ENCODE results near the gene LGR6. TPM values are rescaled to one million over a fixed set of nuclear protein-coding genes. Genes with fewer than 3 reads are reported as not detected.

LGR6 gene
- total and polyA plus RNA-seq, 7 experiments from 2014 or later: 0.16 to 5.8 (median 0.33) TPM; not detected in 1

DNA sequence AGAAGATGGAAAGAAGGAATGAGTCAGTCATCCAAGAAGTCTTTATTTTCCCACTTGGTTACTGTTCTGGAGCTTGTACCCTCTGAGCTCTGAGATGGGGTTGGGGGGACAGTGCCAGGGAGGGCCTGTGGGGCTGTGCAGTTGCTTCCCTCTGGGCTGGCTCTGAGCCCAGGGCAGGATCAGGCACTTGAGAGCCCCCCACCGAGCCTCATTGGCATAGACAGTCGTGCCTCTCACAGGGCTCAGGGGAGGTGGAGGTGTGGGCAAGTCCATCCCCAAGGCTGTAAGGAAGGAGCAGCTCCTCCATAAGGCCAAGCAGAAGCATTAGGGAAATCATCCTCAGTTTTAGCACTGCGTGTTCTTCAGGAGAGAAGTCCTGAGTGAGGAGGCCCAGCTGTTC lies 46.6 kb upstream of the LGR6 start:
- ATAC-seq (no peak), DNase-seq (no peak)
- H3K27ac ChIP-seq (ENCODE audit: low read depth, low read length): no peak overlapping the region
- ChIA-PET POLR2A (interaction anchor here (6.6 kb wide), 1 partner anchor 14 kb away, joined by 54 read pairs; the partner anchor contains the start of gene PTPN7), CTCF (interaction anchor here (1.4 kb wide), 1 partner anchor 13 kb away, joined by 6 read pairs; the partner anchor contains the start of gene PTPN7)
- intact Hi-C loops (cut with micrococcal nuclease): loop anchor here (10.0 kb wide), 2 partner anchors 322 to 662 kb away; partner anchors contain the start of gene IPO9 (in 1 of the 2)
- Mint-ChIP-seq H3K9me3 (no peaks in the 10 kb centered on the region), H3K36me3 (peaks cover 9 to 21% (median 15%) of the 10 kb centered on the region in 5 donors), H3K27ac (peak overlapping the region in 4 of 9 donors; percentile 8 to 89 (median 22)), H3K4me1 (peaks cover 10 to 44% (median 29%) of the 10 kb centered on the region in 7 donors), H3K27me3 (no peaks in the 10 kb centered on the region), H3K4me3 (no peak overlapping the region)
- no peak overlapping the region for H3K4me3 ChIP-seq (ENCODE audit: low read length)
- H3K4me1 ChIP-seq (ENCODE audit: control insufficient read depth in 2 of 2, insufficient read depth in 2 of 2, low read length in 2 of 2): peaks cover 14 to 21% of the 10 kb centered on the region in 2 donors
- H3K9me3 ChIP-seq (ENCODE audit: control insufficient read depth in 2 of 3, low read length in 3 of 3): no peaks in the 10 kb centered on the region
- no peaks in the 10 kb centered on the region for H3K27me3 ChIP-seq (ENCODE audit: control insufficient read depth in 2 of 2, insufficient read depth in 2 of 2, low read length in 2 of 2)
- H3K36me3 ChIP-seq (ENCODE audit: control insufficient read depth in 2 of 3, insufficient read depth in 3 of 3, low read length in 3 of 3): peaks cover 13 to 56% (median 21%) of the 10 kb centered on the region in 3 experiments

DNA sequence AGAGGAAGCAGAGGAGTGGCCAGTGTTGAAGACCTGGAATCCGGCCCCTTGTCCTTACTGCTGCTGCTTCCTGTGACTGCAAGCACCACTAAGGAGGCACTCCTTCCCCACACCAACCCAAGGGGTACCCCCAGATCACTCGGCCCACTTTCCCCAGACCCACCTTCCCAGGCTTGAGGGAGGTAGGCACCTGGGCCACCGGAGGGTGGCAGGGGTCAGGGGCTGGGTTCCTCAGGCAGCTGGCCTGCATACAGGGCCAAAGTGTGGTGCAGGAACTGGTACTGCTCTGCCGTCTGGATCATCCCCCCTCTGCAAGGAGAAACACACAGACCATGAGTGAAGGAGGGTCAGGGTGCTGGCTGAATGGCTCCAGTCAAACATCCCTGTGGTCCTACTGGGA lies 45.2 kb upstream of the LGR6 start:
- Mint-ChIP-seq H3K27ac (peak overlapping the region in 5 of 9 donors; percentile 17 to 80 (median 68)), H3K4me3 (no peak overlapping the region), H3K36me3 (peaks cover 10 to 28% (median 16%) of the 10 kb centered on the region in 5 donors), H3K9me3 (no peaks in the 10 kb centered on the region), H3K27me3 (no peaks in the 10 kb centered on the region), H3K4me1 (peaks cover 4 to 33% (median 16%) of the 10 kb centered on the region in 7 donors)
- no peak overlapping the region for H3K4me3 ChIP-seq (ENCODE audit: low read length)
- intact Hi-C loops (cut with micrococcal nuclease): loop anchor here (10.0 kb wide), 2 partner anchors 324 to 664 kb away; partner anchors contain the start of gene IPO9 (in 1 of the 2)
- peaks cover 21 to 70% (median 32%) of the 10 kb centered on the region in 3 experiments for H3K36me3 ChIP-seq (ENCODE audit: control insufficient read depth in 2 of 3, insufficient read depth in 3 of 3, low read length in 3 of 3)
- ChIA-PET POLR2A (interaction anchor here (1.0 to 6.6 kb wide), 2 partner anchors 9 to 13 kb away, joined by 3 to 54 read pairs; partner anchors contain the start of gene PTPN7), CTCF (interaction anchor here (1.1 kb wide), 1 partner anchor 12 kb away, joined by 3 read pairs; the partner anchor contains the start of gene PTPN7)
- H3K27ac ChIP-seq (ENCODE audit: low read depth, low read length): peak overlapping the region; percentile 17
- H3K4me1 ChIP-seq (ENCODE audit: control insufficient read depth in 2 of 2, insufficient read depth in 2 of 2, low read length in 2 of 2): peaks cover under 1 to 7% of the 10 kb centered on the region in 2 donors
- DNase-seq (no peak), ATAC-seq (no peak)
- no peaks in the 10 kb centered on the region for H3K27me3 ChIP-seq (ENCODE audit: control insufficient read depth in 2 of 2, insufficient read depth in 2 of 2, low read length in 2 of 2)
- no peaks in the 10 kb centered on the region for H3K9me3 ChIP-seq (ENCODE audit: control insufficient read depth in 2 of 3, low read length in 3 of 3)

DNA sequence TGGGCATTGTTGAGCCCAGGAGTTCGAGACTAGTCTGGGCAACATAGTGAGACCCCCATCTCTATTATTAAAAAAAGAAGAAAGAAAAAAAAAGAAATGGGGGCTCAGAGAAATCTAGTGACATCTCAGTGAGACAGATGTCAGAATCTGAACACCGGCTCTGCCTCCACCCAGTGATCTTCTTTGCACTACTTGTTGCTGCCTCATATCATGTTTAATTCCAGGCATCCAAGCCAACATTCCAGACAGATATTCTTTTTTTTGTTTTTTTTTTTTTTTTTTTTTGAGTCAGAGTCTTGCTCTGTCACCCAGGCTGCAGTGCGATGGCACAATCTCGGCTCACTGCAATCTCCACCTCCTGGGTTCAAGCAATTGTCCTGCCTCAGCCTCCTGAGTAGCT lies 44.0 kb upstream of the LGR6 start:
- Mint-ChIP-seq H3K36me3 (peaks cover 14 to 32% (median 21%) of the 10 kb centered on the region in 5 donors), H3K9me3 (no peaks in the 10 kb centered on the region), H3K4me3 (no peak overlapping the region), H3K4me1 (peaks cover 2 to 34% (median 13%) of the 10 kb centered on the region in 7 donors), H3K27ac (peak overlapping the region in 5 of 9 donors; percentile 17 to 42 (median 33)), H3K27me3 (no peaks in the 10 kb centered on the region)
- peaks cover 21 to 78% (median 39%) of the 10 kb centered on the region in 3 experiments for H3K36me3 ChIP-seq (ENCODE audit: control insufficient read depth in 2 of 3, insufficient read depth in 3 of 3, low read length in 3 of 3)
- ATAC-seq: no peak
- H3K9me3 ChIP-seq (ENCODE audit: control insufficient read depth in 2 of 3, low read length in 3 of 3): no peaks in the 10 kb centered on the region
- H3K4me3 ChIP-seq (ENCODE audit: low read length): no peak overlapping the region
- intact Hi-C loops (cut with micrococcal nuclease): loop anchor here (10.0 kb wide), 2 partner anchors 325 to 665 kb away; partner anchors contain the start of gene IPO9 (in 1 of the 2)
- H3K4me1 ChIP-seq (ENCODE audit: control insufficient read depth in 2 of 2, insufficient read depth in 2 of 2, low read length in 2 of 2): peaks cover 0 to 7% of the 10 kb centered on the region in 2 donors
- no peak overlapping the region for H3K27ac ChIP-seq (ENCODE audit: low read depth, low read length)
- ChIA-PET POLR2A (no interaction called here), CTCF (no interaction called here)
- no peak for DNase-seq
- H3K27me3 ChIP-seq (ENCODE audit: control insufficient read depth in 2 of 2, insufficient read depth in 2 of 2, low read length in 2 of 2): no peaks in the 10 kb centered on the region

DNA sequence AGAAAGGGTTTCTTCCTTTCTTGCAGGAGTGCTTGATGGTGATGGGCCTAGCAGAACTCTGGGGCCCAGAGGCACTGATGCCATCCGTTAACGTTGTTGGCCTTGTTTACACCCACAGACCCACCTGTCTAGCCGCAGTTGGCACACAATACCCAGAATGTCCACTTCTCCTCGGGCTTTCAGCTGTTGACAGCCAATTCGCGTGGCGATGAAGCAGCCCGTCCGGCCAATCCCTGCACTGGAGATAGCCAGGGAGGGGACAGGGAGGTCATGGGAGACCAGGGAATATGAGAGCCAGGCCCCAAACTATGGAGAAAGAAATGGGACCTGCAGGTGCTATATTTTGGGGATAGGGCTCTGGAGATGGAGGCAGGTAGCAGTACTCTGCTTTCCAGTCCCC lies 43.4 kb upstream of the LGR6 start:
- Mint-ChIP-seq H3K27ac (peak overlapping the region in 3 of 9 donors; percentile 34 to 87 (median 43)), H3K36me3 (peaks cover 19 to 38% (median 27%) of the 10 kb centered on the region in 5 donors), H3K9me3 (no peaks in the 10 kb centered on the region), H3K4me1 (peaks cover 8 to 38% (median 16%) of the 10 kb centered on the region in 7 donors), H3K4me3 (no peak overlapping the region), H3K27me3 (no peaks in the 10 kb centered on the region)
- intact Hi-C loops (cut with micrococcal nuclease): no loop called here
- H3K27ac ChIP-seq (ENCODE audit: low read depth, low read length): no peak overlapping the region
- no peak overlapping the region for H3K4me3 ChIP-seq (ENCODE audit: low read length)
- ATAC-seq (no peak), DNase-seq (no peak)
- peaks cover 0 to 4% of the 10 kb centered on the region in 2 donors for H3K4me1 ChIP-seq (ENCODE audit: control insufficient read depth in 2 of 2, insufficient read depth in 2 of 2, low read length in 2 of 2)
- ChIA-PET POLR2A (no interaction called here), CTCF (no interaction called here)
- no peaks in the 10 kb centered on the region for H3K27me3 ChIP-seq (ENCODE audit: control insufficient read depth in 2 of 2, insufficient read depth in 2 of 2, low read length in 2 of 2)
- no peaks in the 10 kb centered on the region for H3K9me3 ChIP-seq (ENCODE audit: control insufficient read depth in 2 of 3, low read length in 3 of 3)
- peaks cover 21 to 84% (median 45%) of the 10 kb centered on the region in 3 experiments for H3K36me3 ChIP-seq (ENCODE audit: control insufficient read depth in 2 of 3, insufficient read depth in 3 of 3, low read length in 3 of 3)

DNA sequence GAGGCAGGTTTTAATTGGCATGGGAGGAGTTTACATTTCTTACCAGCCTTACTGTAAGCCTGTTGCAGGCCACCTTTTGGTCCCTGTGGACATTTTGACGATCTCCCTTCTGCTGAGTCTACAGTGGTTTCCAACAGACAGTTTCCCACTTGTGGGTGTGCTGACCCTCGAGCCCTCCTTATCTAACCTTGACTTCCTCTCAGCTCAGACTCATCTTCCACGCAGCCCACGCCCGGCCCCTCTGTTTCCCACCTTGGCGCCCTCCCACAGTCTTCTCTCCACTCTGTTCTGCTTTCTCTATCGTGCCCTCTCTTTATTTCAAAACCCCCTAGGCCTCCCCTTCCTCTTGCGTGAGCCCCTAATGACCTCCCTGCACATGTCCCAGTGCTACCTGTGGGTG lies 43.0 kb upstream of the LGR6 start:
- H3K9me3 Mint-ChIP-seq: no peaks in the 10 kb centered on the region
- H3K27ac Mint-ChIP-seq: peak overlapping the region in 8 of 9 donors; percentile 44 to 87 (median 66)
- no peak overlapping the region for H3K4me3 Mint-ChIP-seq
- intact Hi-C loops (cut with micrococcal nuclease): no loop called here
- Histone ChIP-seq H3K36me3 (ENCODE audit: control insufficient read depth in 2 of 3, insufficient read depth in 3 of 3, low read length in 3 of 3) (peaks cover 26 to 88% (median 45%) of the 10 kb centered on the region in 3 experiments), H3K27me3 (ENCODE audit: control insufficient read depth in 2 of 2, insufficient read depth in 2 of 2, low read length in 2 of 2) (no peaks in the 10 kb centered on the region), H3K9me3 (ENCODE audit: control insufficient read depth in 2 of 3, low read length in 3 of 3) (no peaks in the 10 kb centered on the region), H3K4me3 (ENCODE audit: low read length) (no peak overlapping the region), H3K4me1 (ENCODE audit: control insufficient read depth in 2 of 2, insufficient read depth in 2 of 2, low read length in 2 of 2) (no peaks in the 10 kb centered on the region), H3K27ac (ENCODE audit: low read depth, low read length) (no peak overlapping the region)
- H3K4me1 Mint-ChIP-seq: peaks cover 8 to 38% (median 16%) of the 10 kb centered on the region in 7 donors
- peaks cover 19 to 41% (median 27%) of the 10 kb centered on the region in 5 donors for H3K36me3 Mint-ChIP-seq
- POLR2A ChIA-PET: interaction anchor here (0.6 kb wide), 1 partner anchor 9 kb away, joined by 3 read pairs; no protein-coding TSS in a partner anchor
- CTCF ChIA-PET: no interaction called here
- H3K27me3 Mint-ChIP-seq: no peaks in the 10 kb centered on the region
- ATAC-seq: no peak
- no peak for DNase-seq

DNA sequence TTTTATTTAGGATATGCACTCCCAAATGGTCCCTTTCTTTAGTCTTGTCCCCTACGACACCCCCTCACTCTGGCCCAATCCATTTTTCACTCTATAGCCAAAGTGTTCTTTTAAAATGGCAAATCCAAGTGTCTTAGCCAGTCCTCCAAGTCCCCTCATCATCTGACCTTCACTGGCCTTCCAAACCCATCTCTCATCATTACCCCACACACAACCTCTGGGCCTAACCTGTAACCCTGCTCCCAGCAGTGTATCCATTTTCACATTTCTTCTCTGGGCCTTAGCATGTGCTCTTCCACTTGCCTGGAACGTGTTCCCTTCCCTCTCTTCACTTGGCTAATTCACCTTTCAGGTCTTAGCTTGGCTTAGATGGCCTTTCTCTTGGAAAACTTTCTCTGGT lies 42.6 kb upstream of the LGR6 start:
- H3K4me1 ChIP-seq (ENCODE audit: control insufficient read depth in 2 of 2, insufficient read depth in 2 of 2, low read length in 2 of 2): peaks cover 0 to 3% of the 10 kb centered on the region in 2 donors
- H3K27me3 ChIP-seq (ENCODE audit: control insufficient read depth in 2 of 2, insufficient read depth in 2 of 2, low read length in 2 of 2): no peaks in the 10 kb centered on the region
- H3K27ac ChIP-seq (ENCODE audit: low read depth, low read length): no peak overlapping the region
- Mint-ChIP-seq H3K4me1 (peaks cover 8 to 39% (median 20%) of the 10 kb centered on the region in 7 donors), H3K4me3 (no peak overlapping the region), H3K27ac (peak overlapping the region in 8 of 9 donors; percentile 44 to 87 (median 66)), H3K27me3 (no peaks in the 10 kb centered on the region), H3K9me3 (no peaks in the 10 kb centered on the region), H3K36me3 (peaks cover 19 to 42% (median 27%) of the 10 kb centered on the region in 5 donors)
- ChIA-PET CTCF (interaction anchor here (1.5 kb wide), 1 partner anchor 9 kb away, joined by 4 read pairs; the partner anchor contains the start of gene PTPN7), POLR2A (interaction anchor here (0.6 kb wide), 1 partner anchor 8 kb away, joined by 3 read pairs; no protein-coding TSS in a partner anchor)
- peaks cover 27 to 91% (median 45%) of the 10 kb centered on the region in 3 experiments for H3K36me3 ChIP-seq (ENCODE audit: control insufficient read depth in 2 of 3, insufficient read depth in 3 of 3, low read length in 3 of 3)
- intact Hi-C loops (cut with micrococcal nuclease): no loop called here
- no peak overlapping the region for H3K4me3 ChIP-seq (ENCODE audit: low read length)
- DNase-seq (no peak), ATAC-seq (no peak)
- H3K9me3 ChIP-seq (ENCODE audit: control insufficient read depth in 2 of 3, low read length in 3 of 3): no peaks in the 10 kb centered on the region
